Measurements from ENCODE around the gene ALX3. TPM values are rescaled to one million over a fixed set of nuclear protein-coding genes. Genes with fewer than 3 reads are reported as not detected.
"Not testable (repeated sequence)": the region's sequence is repeated elsewhere in the genome, so short reads cannot be mapped to it uniquely, and the experiment has no call there.

The ALX3 gene
- total RNA-seq, 3 donors from 2014 or later (not counting 1 experiment from before 2014, with no cell fraction given) = not detected

DNA sequence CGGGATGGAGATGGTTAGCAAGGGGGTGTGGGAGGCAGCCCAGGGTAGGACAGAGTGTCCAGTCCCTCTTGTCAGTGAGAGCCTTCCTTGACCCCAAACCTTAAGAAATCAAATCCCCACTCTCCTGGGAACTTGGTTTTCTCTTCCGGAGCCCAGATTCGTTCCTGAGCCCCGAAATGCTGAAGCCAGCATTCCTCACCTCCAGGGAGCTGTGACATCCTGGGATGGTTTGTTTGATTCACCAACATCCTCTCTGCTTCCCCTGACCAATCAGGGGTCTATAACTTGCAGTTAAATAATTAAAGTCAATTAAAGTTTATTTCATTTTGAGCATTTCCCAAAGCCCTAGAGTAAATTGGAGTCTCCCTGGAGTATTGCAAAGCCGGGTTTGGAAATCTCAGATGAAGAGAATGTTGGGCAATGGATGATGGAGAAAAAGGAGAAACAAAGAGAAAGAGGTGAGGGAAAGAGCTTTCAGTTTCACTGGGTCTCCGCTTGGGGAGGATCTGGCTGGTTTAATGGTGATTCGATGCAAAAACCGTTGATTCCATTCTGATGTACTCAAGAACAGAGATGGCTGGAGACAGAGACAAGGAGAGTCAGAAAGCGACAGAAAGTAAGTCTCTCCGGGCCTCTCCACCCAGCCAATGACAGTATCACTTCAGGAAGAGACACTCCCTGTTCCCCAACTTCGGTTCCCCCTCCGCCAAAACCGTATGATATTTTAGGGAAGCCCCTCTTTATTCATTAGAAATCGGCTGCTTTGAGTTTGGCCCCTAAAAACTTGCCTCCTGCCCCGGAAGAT is 12.8 kb upstream of the ALX3 start:
- Mint-ChIP-seq H3K9me3 (no peaks in the 10 kb centered on the region), H3K27ac (no peak overlapping the region), H3K27me3 (ENCODE audit: low read depth in 2 of 2) (peaks cover 49 to 79% of the 10 kb centered on the region in 2 donors), H3K36me3 (no peaks in the 10 kb centered on the region), H3K4me1 (peaks cover 15 to 19% of the 10 kb centered on the region in 2 donors), H3K4me3 (peak overlapping the region; percentile 91)
- intact Hi-C loops (cut with micrococcal nuclease) = loop anchor here (10.0 kb wide), 1 partner anchor 382 kb away; no protein-coding TSS in a partner anchor
- peaks cover 16% of the 10 kb centered on the region for H3K4me1 ChIP-seq (ENCODE audit: control insufficient read depth, insufficient read depth, low read length)
- TF ChIP-seq, protein P1, sequence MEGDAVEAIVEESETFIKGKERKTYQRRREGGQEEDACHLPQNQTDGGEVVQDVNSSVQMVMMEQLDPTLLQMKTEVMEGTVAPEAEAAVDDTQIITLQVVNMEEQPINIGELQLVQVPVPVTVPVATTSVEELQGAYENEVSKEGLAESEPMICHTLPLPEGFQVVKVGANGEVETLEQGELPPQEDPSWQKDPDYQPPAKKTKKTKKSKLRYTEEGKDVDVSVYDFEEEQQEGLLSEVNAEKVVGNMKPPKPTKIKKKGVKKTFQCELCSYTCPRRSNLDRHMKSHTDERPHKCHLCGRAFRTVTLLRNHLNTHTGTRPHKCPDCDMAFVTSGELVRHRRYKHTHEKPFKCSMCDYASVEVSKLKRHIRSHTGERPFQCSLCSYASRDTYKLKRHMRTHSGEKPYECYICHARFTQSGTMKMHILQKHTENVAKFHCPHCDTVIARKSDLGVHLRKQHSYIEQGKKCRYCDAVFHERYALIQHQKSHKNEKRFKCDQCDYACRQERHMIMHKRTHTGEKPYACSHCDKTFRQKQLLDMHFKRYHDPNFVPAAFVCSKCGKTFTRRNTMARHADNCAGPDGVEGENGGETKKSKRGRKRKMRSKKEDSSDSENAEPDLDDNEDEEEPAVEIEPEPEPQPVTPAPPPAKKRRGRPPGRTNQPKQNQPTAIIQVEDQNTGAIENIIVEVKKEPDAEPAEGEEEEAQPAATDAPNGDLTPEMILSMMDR (IDR thresholded peaks at IDR 0.05) = no peak
- no peaks in the 10 kb centered on the region for H3K36me3 ChIP-seq (ENCODE audit: control insufficient read depth, insufficient read depth, low read length)
- no peaks in the 10 kb centered on the region for H3K9me3 ChIP-seq (ENCODE audit: control insufficient read depth, insufficient read depth, low read length)
- H3K27me3 ChIP-seq (ENCODE audit: control insufficient read depth, insufficient read depth, low read length) = peaks cover 21% of the 10 kb centered on the region
- ATAC-seq (no peak), DNase-seq (peak in 1 of 2 donors; percentile 27)
- H3K4me3 ChIP-seq (ENCODE audit: low read length) = peak overlapping the region; percentile 39
- 7% methylated on average over 14 of the region's 15 CpGs for WGBS (ENCODE audit: insufficient coverage)
- H3K27ac ChIP-seq (ENCODE audit: low read length) = no peak overlapping the region

DNA sequence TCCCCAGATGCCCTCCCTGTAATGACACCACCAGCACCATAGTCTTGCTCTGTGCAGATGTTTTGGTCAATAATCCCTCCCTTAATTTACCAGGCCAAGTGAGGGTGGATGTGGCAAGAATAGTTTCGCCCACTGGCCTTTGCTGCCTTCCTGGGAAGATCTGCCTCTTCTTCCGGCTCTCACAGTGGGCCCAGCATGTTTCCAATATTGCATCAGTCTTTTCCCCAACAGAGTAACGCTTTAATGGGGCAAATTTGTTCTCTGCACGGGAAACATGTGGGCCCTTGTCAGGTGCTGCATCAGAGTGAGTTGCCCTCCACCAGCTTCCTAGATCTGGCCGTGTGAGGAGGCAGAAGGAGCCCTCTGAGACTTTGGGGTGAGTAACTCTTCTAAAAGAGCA is 12.0 kb upstream of the ALX3 start:
- ATAC-seq (no peak), DNase-seq (no peak)
- no peaks in the 10 kb centered on the region for H3K9me3 Mint-ChIP-seq
- peaks cover 16% of the 10 kb centered on the region for H3K4me1 ChIP-seq (ENCODE audit: control insufficient read depth, insufficient read depth, low read length)
- no peaks in the 10 kb centered on the region for H3K9me3 ChIP-seq (ENCODE audit: control insufficient read depth, insufficient read depth, low read length)
- no peak overlapping the region for H3K27ac Mint-ChIP-seq
- no peak overlapping the region for H3K4me3 ChIP-seq (ENCODE audit: low read length)
- peaks cover 15 to 19% of the 10 kb centered on the region in 2 donors for H3K4me1 Mint-ChIP-seq
- peaks cover 21% of the 10 kb centered on the region for H3K27me3 ChIP-seq (ENCODE audit: control insufficient read depth, insufficient read depth, low read length)
- H3K27ac ChIP-seq (ENCODE audit: low read length) = no peak overlapping the region
- WGBS (ENCODE audit: insufficient coverage) = 77% methylated on average over 5 of the region's 5 CpGs
- H3K4me3 Mint-ChIP-seq = peak overlapping the region; percentile 21
- peaks cover 47 to 74% of the 10 kb centered on the region in 2 donors for H3K27me3 Mint-ChIP-seq (ENCODE audit: low read depth in 2 of 2)
- H3K36me3 ChIP-seq (ENCODE audit: control insufficient read depth, insufficient read depth, low read length) = no peaks in the 10 kb centered on the region
- H3K36me3 Mint-ChIP-seq = no peaks in the 10 kb centered on the region
- TF ChIP-seq, protein P1 (IDR thresholded peaks at IDR 0.05) = no peak
- intact Hi-C loops (cut with micrococcal nuclease) = loop anchor here (10.0 kb wide), 1 partner anchor 382 kb away; no protein-coding TSS in a partner anchor

DNA sequence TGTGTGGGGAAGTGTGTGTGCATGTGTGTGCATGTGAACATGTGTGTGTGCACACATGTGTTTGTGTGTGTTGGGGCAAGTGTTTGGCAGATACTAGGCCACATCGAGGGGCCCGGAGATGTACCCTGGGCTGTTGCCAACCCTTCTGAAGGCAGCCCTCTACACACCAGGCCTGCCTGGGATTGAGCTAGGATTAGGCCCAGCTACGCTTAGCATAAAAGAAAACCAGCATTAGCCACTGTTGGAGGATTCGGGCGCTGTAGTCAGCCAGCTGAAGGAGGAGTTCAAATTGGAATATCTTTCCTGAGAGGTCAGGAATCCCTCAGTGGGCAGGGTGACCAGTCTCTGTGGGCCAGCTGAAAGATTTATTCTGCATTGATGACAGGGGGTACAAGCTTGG is 10.6 kb upstream of the ALX3 start:
- no peak overlapping the region for H3K4me3 Mint-ChIP-seq
- DNase-seq (no peak), ATAC-seq (no peak)
- no peak overlapping the region for H3K27ac Mint-ChIP-seq
- H3K9me3 Mint-ChIP-seq = no peaks in the 10 kb centered on the region
- no peaks in the 10 kb centered on the region for H3K36me3 Mint-ChIP-seq
- Histone ChIP-seq H3K27ac (ENCODE audit: low read length) (no peak overlapping the region), H3K36me3 (ENCODE audit: control insufficient read depth, insufficient read depth, low read length) (no peaks in the 10 kb centered on the region), H3K4me1 (ENCODE audit: control insufficient read depth, insufficient read depth, low read length) (peaks cover 16% of the 10 kb centered on the region), H3K9me3 (ENCODE audit: control insufficient read depth, insufficient read depth, low read length) (no peaks in the 10 kb centered on the region), H3K4me3 (ENCODE audit: low read length) (no peak overlapping the region), H3K27me3 (ENCODE audit: control insufficient read depth, insufficient read depth, low read length) (peaks cover 21% of the 10 kb centered on the region)
- TF ChIP-seq, protein P1 (IDR thresholded peaks at IDR 0.05) = no peak
- peaks cover 15 to 19% of the 10 kb centered on the region in 2 donors for H3K4me1 Mint-ChIP-seq
- WGBS (ENCODE audit: insufficient coverage) = 98% methylated on average over 5 of the region's 5 CpGs
- peaks cover 42 to 72% of the 10 kb centered on the region in 2 donors for H3K27me3 Mint-ChIP-seq (ENCODE audit: low read depth in 2 of 2)
- intact Hi-C loops (cut with micrococcal nuclease) = loop anchor here (10.0 kb wide), 1 partner anchor 384 kb away; no protein-coding TSS in a partner anchor

DNA sequence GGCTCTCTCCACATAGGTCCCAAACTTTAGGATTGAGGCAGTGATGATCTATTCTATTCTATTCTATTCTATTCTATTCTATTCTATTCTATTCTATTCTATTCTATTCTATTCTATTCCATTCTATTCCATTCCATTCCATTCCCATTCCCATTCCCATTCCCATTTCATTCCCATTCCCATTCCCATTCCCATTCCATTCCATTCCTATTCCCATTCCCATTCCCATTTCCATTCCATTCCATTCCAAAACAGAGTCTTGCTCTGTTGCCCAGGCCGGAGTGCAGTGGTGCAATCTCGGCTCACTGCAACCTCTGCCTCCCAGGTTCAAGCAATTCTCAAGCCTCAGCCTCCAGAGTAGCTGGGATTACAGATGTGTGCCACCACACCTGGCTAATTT is 9.5 kb upstream of the ALX3 start:
- intact Hi-C loops (cut with micrococcal nuclease) = loop anchor here (10.0 kb wide), 1 partner anchor 385 kb away; no protein-coding TSS in a partner anchor
- peaks cover 44 to 73% of the 10 kb centered on the region in 2 donors for H3K27me3 Mint-ChIP-seq (ENCODE audit: low read depth in 2 of 2)
- not testable (repeated sequence) for H3K27ac Mint-ChIP-seq; ATAC-seq; H3K9me3 Mint-ChIP-seq; H3K4me3 Mint-ChIP-seq; H3K9me3 ChIP-seq (ENCODE audit: control insufficient read depth, insufficient read depth, low read length); H3K36me3 Mint-ChIP-seq; H3K4me3 ChIP-seq (ENCODE audit: low read length); H3K27ac ChIP-seq (ENCODE audit: low read length); H3K36me3 ChIP-seq (ENCODE audit: control insufficient read depth, insufficient read depth, low read length); DNase-seq
- peaks cover 21% of the 10 kb centered on the region for H3K27me3 ChIP-seq (ENCODE audit: control insufficient read depth, insufficient read depth, low read length)
- H3K4me1 Mint-ChIP-seq = peaks cover 15 to 19% of the 10 kb centered on the region in 2 donors
- 96% methylated on average over 2 of the region's 2 CpGs for WGBS (ENCODE audit: insufficient coverage)
- peaks cover 16% of the 10 kb centered on the region for H3K4me1 ChIP-seq (ENCODE audit: control insufficient read depth, insufficient read depth, low read length)

All from natural killer cell (primary cell).